BJ (cell line): ENCODE results near the gene PHACTR1. TPM values are rescaled to one million over a fixed set of nuclear protein-coding genes. Genes with fewer than 3 reads are reported as not detected.

ENCODE experiments used
- CTCF ChIA-PET: fragments of 350-600 bp; formaldehyde crosslinking; extraction: SDS; loops from one replicate; lab custom pipeline; 2021; ENCODE audit warnings: antibody characterized with exemption, inconsistent platforms; lab: Yijun Ruan, JAX
- POLR2A ChIA-PET: fragments of 300-600 bp; sonication (Branson Sonifier 250); formaldehyde crosslinking; extraction: SDS; loops from one replicate; lab custom pipeline; 2021; ENCODE audit warnings: antibody characterized with exemption; lab: Charles Lee
- DNase-seq: peaks from one replicate; pipeline ENCODE4 v3.0.0-alpha.2; 2011; ENCODE audit warnings: low read depth
- H3K27me3 ChIP-seq: 2 replicates; pipeline ENCODE4 v1.6.0; 2011; ENCODE audit warnings: low read length; ENCODE audit not compliant: control insufficient read depth, insufficient read depth
- H3K36me3 ChIP-seq: 2 replicates; pipeline ENCODE4 v1.5.1; 2011; ENCODE audit warnings: low read length; ENCODE audit not compliant: control insufficient read depth, insufficient read depth
- H3K4me3 ChIP-seq: 2 replicates; pipeline ENCODE4 v1.5.1; 2011; ENCODE audit warnings: low read depth, mild to moderate bottlenecking, control low read depth, low read length
- CTCF ChIP-seq: IDR thresholded peaks from 2 replicates; pipeline ENCODE4 v1.5.1; 2011; ENCODE audit warnings: low read depth, mild to moderate bottlenecking, control low read depth, inconsistent platforms, low read length, moderate library complexity; ENCODE audit not compliant: insufficient read depth
- polyA plus RNA-seq: library from polyadenylated mRNA; depleted of rRNA; stranded (reverse); fragments of >200 nt; gene quantifications from 2 replicates; pipeline ENCODE4 v1.2.3, GENCODE V29; 2011

The PHACTR1 gene
- polyA plus RNA-seq, 1 experiment = 0.40 TPM

GRCh38 chr6:12766365-12766764 lies 49.8 kb downstream of the PHACTR1 start:
- no peak for TF ChIP-seq CTCF
- Histone ChIP-seq H3K4me3 (no peak overlapping the region), H3K36me3 (no peaks in the 10 kb centered on the region), H3K27me3 (no peaks in the 10 kb centered on the region)
- no peak for DNase-seq
- ChIA-PET POLR2A (no interaction called here), CTCF (no interaction called here)

DNA sequence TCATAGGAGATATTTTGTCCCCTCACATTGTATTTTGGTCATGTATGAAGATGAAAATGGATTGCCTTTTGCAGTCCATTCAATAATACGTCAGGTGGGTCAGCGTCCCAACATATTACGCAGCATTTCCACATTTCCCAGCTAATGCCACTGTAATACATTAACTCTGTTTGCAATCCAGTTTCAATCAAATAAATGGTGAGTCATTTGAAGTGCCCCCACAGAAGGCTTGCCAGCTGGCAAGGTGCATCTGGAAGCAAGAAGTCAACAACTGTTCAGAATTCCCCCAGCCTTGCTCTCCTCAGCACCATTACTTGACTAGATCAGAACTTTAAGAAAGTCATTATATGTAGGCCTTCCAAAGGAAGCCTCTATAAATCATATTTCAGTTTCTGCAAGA lies 50.4 kb downstream of the PHACTR1 start:
- no peaks in the 10 kb centered on the region for H3K27me3 ChIP-seq
- H3K36me3 ChIP-seq = no peaks in the 10 kb centered on the region
- H3K4me3 ChIP-seq = no peak overlapping the region
- DNase-seq = no peak
- ChIA-PET POLR2A (no interaction called here), CTCF (no interaction called here)
- TF ChIP-seq CTCF = no peak

- no peak overlapping the region for H3K4me3 ChIP-seq
- ChIA-PET POLR2A (no interaction called here), CTCF (no interaction called here)
- no peaks in the 10 kb centered on the region for H3K36me3 ChIP-seq
- DNase-seq = no peak
- TF ChIP-seq CTCF = no peak
- no peaks in the 10 kb centered on the region for H3K27me3 ChIP-seq
Observed at GRCh38 chr6:12769556-12770256, 53.1 kb downstream of the PHACTR1 start.

- Histone ChIP-seq H3K4me3 (no peak overlapping the region), H3K36me3 (no peaks in the 10 kb centered on the region), H3K27me3 (no peaks in the 10 kb centered on the region)
- DNase-seq = no peak
- no peak for TF ChIP-seq CTCF
- POLR2A ChIA-PET = no interaction called here
- CTCF ChIA-PET = no interaction called here
Observed at GRCh38 chr6:12772416-12772815, 55.8 kb downstream of the PHACTR1 start.

DNA sequence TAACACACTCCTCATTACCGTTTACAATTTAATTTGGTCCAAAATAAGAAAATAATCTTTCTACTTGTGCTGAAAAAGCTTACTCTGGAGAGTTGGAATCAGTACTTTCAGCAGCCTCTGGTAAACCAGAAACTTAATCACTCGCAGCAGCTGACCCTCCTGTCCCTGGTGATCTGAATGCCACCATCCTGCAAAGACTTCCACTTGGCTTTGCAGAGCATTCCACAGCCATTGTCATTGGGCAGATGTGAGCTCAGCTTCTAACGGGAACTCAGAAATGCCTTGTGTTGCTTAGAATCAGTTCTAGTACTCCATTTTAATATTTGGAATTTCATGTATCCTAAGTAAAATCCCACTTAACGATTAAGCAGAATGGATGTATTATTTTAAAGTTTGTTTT lies 59.7 kb downstream of the PHACTR1 start:
- Histone ChIP-seq H3K27me3 (no peaks in the 10 kb centered on the region), H3K36me3 (no peaks in the 10 kb centered on the region), H3K4me3 (no peak overlapping the region)
- no peak for TF ChIP-seq CTCF
- ChIA-PET POLR2A (no interaction called here), CTCF (interaction anchor here (1.4 to 1.5 kb wide), 2 partner anchors 9 to 11 kb away, joined by 3 read pairs; no protein-coding TSS in a partner anchor)
- DNase-seq = no peak
